ENCODE results near the gene GGT1. TPM values are rescaled to one million over a fixed set of nuclear protein-coding genes. Genes with fewer than 3 reads are reported as not detected.
"Not testable (repeated sequence)": the region's sequence is repeated elsewhere in the genome, so short reads cannot be mapped to it uniquely, and the experiment has no call there.

The GGT1 gene
- total RNA-seq, 1 experiment from 2014 or later = 2.8 TPM

GRCh38 chr22:24601217-24602104 is 1.5 kb upstream of the GGT1 start:
- H3K27ac ChIP-seq = no peak overlapping the region
- no peaks in the 10 kb centered on the region for H3K9me3 ChIP-seq (replicated peaks)
- H3K4me1 ChIP-seq = peaks cover 11% of the 10 kb centered on the region
- H3K4me3 ChIP-seq = no peak overlapping the region
- peak; percentile 49 to 50 for DNase-seq
- no peaks in the 10 kb centered on the region for H3K36me3 ChIP-seq
- no peaks in the 10 kb centered on the region for H3K27me3 ChIP-seq

GRCh38 chr22:24602105-24602749 is 766 bp upstream of the GGT1 start:
- H3K36me3 ChIP-seq; H3K27me3 ChIP-seq; H3K4me3 ChIP-seq; DNase-seq; H3K27ac ChIP-seq; H3K9me3 ChIP-seq (replicated peaks): not testable (repeated sequence)
- H3K4me1 ChIP-seq = peaks cover 14% of the 10 kb centered on the region

- peak overlapping the region; percentile 34 for H3K4me3 ChIP-seq
- H3K27me3 ChIP-seq; H3K27ac ChIP-seq; H3K9me3 ChIP-seq (replicated peaks); H3K36me3 ChIP-seq: not testable (repeated sequence)
- peak; percentile 69 to 79 for DNase-seq
- peaks cover 15% of the 10 kb centered on the region for H3K4me1 ChIP-seq
Measured at GRCh38 chr22:24603770-24604629, 1.0 kb downstream of the GGT1 start.

DNA sequence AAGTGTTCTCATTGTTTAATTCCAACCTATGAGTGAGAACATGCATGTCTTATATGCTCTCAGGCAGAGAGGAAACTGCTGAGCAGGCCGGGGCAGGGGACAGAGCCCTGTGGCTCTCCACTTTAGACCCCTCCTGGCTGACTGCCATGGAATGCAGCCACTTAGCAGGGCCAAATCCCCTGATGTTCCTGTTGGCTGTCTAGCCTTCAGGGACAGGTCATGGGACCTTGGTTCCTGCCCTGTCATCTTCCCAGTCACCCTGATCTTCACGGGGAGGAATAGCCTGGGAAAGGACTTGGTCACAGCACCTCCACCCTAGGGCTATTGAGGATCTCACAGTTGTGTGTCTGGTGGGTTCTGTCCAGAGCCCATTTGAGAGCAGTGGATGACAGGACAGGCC is 3.3 kb downstream of the GGT1 start:
- H3K4me3 ChIP-seq = not testable (repeated sequence)

GRCh38 chr22:24607429-24607983 is 4.5 kb downstream of the GGT1 start:
- Histone ChIP-seq H3K4me3 (peak overlapping the region; percentile 10), H3K4me1 (peaks cover 11% of the 10 kb centered on the region; the same call in 1 of the 2 replicates), H3K27ac (peak overlapping the region; percentile 25)
- not testable (repeated sequence) for H3K36me3 ChIP-seq; H3K9me3 ChIP-seq (replicated peaks); H3K27me3 ChIP-seq
- peak; percentile 64 to 66 for DNase-seq

More for the DNA sequence above, 3.3 kb downstream of the GGT1 start:
- H3K27me3 ChIP-seq; H3K36me3 ChIP-seq; H3K9me3 ChIP-seq (replicated peaks); H3K27ac ChIP-seq: not testable (repeated sequence)
- peak; percentile 59 to 70 for DNase-seq
- peaks cover 13% of the 10 kb centered on the region for H3K4me1 ChIP-seq

DNA sequence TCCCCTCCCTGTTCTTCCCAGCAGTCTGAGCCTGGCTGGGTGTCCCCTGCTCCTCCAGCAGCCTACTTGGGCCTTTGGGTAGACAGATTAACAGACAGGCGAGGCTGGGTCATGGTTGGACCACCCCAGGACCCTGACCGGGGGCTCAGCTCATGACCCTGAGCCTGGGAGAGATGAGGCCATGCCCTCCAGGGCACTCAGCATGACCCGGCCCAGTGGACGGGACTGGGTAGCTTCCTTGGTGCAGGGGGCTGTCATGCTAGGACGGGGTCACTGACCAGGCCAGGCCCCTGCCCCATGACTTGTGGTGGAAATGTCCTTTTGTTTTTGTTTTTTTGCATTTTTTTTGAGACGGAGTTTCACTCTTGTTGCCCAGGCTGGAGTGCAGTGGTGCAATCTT is 5.3 kb downstream of the GGT1 start:
- not testable (repeated sequence) for DNase-seq; H3K36me3 ChIP-seq; H3K4me1 ChIP-seq; H3K4me3 ChIP-seq; H3K27me3 ChIP-seq; H3K27ac ChIP-seq; H3K9me3 ChIP-seq (replicated peaks)

DNA sequence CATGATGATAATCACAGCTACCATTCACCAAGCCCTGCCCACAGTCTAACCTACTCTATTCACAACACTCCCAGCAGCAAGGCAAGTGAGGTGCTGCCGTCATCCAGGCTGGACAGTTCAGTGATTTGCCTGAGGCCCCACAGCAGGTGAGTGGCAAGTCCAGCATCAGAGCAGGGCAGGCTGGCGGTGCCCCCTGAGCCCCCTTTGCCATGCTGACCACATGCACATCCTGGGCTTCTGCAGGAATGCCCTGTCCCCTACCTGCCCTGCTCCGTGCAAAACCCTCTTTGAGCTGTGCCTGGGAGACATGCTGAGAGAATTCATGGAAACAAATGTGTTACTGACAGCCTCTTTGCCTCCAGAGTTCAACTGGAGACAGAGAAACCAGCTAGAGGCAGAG is 6.9 kb downstream of the GGT1 start:
- H3K4me1 ChIP-seq, H3K27ac ChIP-seq: not testable (repeated sequence)

GRCh38 chr22:24614794-24615193 is 11.8 kb downstream of the GGT1 start:
- not testable (repeated sequence) for H3K36me3 ChIP-seq; H3K4me3 ChIP-seq; H3K4me1 ChIP-seq; H3K9me3 ChIP-seq (replicated peaks); H3K27me3 ChIP-seq; H3K27ac ChIP-seq; DNase-seq

More for the DNA sequence above, 6.9 kb downstream of the GGT1 start:
- not testable (repeated sequence) for H3K27me3 ChIP-seq; H3K9me3 ChIP-seq (replicated peaks); H3K36me3 ChIP-seq; H3K4me3 ChIP-seq; DNase-seq

- not testable (repeated sequence) for H3K9me3 ChIP-seq (replicated peaks); H3K36me3 ChIP-seq; H3K27me3 ChIP-seq; H3K27ac ChIP-seq; H3K4me3 ChIP-seq; H3K4me1 ChIP-seq; DNase-seq
Measured at GRCh38 chr22:24621244-24621643, 18.3 kb downstream of the GGT1 start.

- H3K36me3 ChIP-seq; H3K27me3 ChIP-seq; H3K27ac ChIP-seq; H3K4me1 ChIP-seq; H3K9me3 ChIP-seq (replicated peaks); H3K4me3 ChIP-seq: not testable (repeated sequence)
- DNase-seq = peak; percentile 70 to 71
Measured at GRCh38 chr22:24622596-24622995, 19.6 kb downstream of the GGT1 start.

DNA sequence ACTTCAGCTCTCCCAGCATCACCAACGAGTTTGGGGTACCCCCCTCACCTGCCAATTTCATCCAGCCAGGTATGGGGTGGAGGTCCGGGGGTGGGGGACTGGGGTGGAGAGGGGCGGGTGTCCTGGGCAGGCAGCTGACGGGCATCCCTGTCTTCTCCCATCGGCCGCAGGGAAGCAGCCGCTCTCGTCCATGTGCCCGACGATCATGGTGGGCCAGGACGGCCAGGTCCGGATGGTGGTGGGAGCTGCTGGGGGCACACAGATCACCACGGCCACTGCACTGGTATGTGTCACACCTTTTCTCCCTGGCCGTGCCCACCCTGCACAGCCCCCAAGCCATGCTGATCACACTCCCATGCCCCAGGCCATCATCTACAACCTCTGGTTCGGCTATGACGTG is 24.9 kb downstream of the GGT1 start:
- H3K27me3 ChIP-seq; DNase-seq; H3K9me3 ChIP-seq (replicated peaks); H3K27ac ChIP-seq; H3K4me3 ChIP-seq; H3K36me3 ChIP-seq: not testable (repeated sequence)
- peaks cover 22% of the 10 kb centered on the region for H3K4me1 ChIP-seq

- peaks cover 29% of the 10 kb centered on the region for H3K4me1 ChIP-seq
- not testable (repeated sequence) for H3K27ac ChIP-seq; H3K9me3 ChIP-seq (replicated peaks); H3K27me3 ChIP-seq; H3K4me3 ChIP-seq; H3K36me3 ChIP-seq
- peak in 1 of 2 experiments; percentile 36 for DNase-seq
Measured at GRCh38 chr22:24629069-24629468, 26.1 kb downstream of the GGT1 start.

- not testable (repeated sequence) for H3K27me3 ChIP-seq; H3K9me3 ChIP-seq (replicated peaks); DNase-seq; H3K36me3 ChIP-seq
- H3K4me1 ChIP-seq = peaks cover 36% of the 10 kb centered on the region
- H3K27ac ChIP-seq = peak overlapping the region; percentile 27; the same call in 1 of the 2 replicates
- H3K4me3 ChIP-seq = peak overlapping the region; percentile 5; the same call in 1 of the 2 replicates
Measured at GRCh38 chr22:24630812-24631427, 27.9 kb downstream of the GGT1 start.

DNA sequence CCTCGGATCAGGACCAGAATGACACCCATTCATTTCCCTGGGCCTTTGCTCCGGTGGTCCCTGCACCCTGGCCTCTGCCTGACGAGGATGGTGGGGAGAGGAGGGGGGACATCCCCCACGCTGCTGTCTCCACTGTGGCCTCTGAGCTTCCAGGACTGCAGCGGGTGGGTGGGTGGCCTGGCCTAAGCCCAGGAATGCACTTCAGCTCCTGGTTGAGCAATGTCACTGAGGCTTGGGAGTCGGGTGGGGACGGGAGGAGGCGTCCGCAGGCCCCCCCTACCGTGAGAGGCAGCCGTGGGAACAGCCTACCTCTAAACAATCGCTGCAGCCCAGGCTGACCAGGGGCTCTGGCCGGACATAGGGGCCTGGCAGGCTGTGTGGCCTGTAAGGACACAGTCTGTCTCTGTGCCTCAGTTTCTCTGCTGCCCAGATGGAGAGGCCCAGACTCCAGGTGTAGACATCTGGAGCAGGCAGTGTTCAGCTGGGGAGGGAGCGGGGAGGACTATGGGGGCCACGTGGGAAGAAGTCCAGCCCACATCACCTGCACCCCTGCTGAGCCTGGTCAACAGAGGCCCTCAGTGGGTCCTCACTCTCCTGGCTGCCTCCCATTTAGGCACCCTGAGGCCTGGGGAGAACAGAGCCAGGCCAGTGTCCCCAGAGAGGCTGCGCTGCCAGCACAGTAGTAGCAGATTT is 28.6 kb downstream of the GGT1 start:
- peak; percentile 34 to 42 for DNase-seq
- H3K27ac ChIP-seq = peak overlapping the region; percentile 27; the same call in 1 of the 2 replicates
- peaks cover 36% of the 10 kb centered on the region for H3K4me1 ChIP-seq
- H3K36me3 ChIP-seq; H3K9me3 ChIP-seq (replicated peaks); H3K27me3 ChIP-seq: not testable (repeated sequence)
- peak overlapping the region; percentile 5; the same call in 1 of the 2 replicates for H3K4me3 ChIP-seq

Data from SJCRH30 (cell line).